ENCODE data around the gene VSIR. TPM values are rescaled to one million over a fixed set of nuclear protein-coding genes. Genes with fewer than 3 reads are reported as not detected.

VSIR gene
- total and polyA plus RNA-seq, 2 donors (not counting 1 experiment from before 2014, with no cell fraction given) = 40.5 to 61.2 TPM

GRCh38 chr10:71715026-71715425 is 58.3 kb downstream of the VSIR start:
- Histone ChIP-seq H3K4me1 (ENCODE audit: control insufficient read depth in 2 of 2, insufficient read depth in 2 of 2, low read length in 2 of 2) (peaks cover 34 to 43% of the 10 kb centered on the region in 2 donors), H3K9me3 (ENCODE audit: control extremely low read depth in 1 of 3, control insufficient read depth in 2 of 3, insufficient read depth in 1 of 3, low read length in 2 of 3) (no peaks in the 10 kb centered on the region), H3K9ac (ENCODE audit: low read length) (no peak overlapping the region), H3K36me3 (replicated peaks in 1 of 2; ENCODE audit: control extremely low read depth in 1 of 2, control insufficient read depth in 1 of 2, extremely low read depth in 1 of 2, insufficient read depth in 2 of 2, low read length in 1 of 2) (no peaks in the 10 kb centered on the region), H3K4me3 (ENCODE audit: control extremely low read depth in 1 of 5, extremely low read depth in 1 of 5, insufficient read depth in 1 of 5, low read depth in 2 of 5, low read length in 4 of 5) (no peak overlapping the region), H3K79me2 (ENCODE audit: control insufficient read depth, insufficient read depth, low read length) (no peaks in the 10 kb centered on the region), H3K27me3 (replicated peaks in 1 of 4; ENCODE audit: control extremely low read depth in 1 of 4, control insufficient read depth in 3 of 4, insufficient read depth in 4 of 4, low read length in 3 of 4) (peaks cover 0 to 3% (median 0%) of the 10 kb centered on the region in 4 experiments), H2AFZ (ENCODE audit: insufficient read depth, low read depth, low read length, poor library complexity, severe bottlenecking) (no peak overlapping the region), H4K20me1 (ENCODE audit: control insufficient read depth, insufficient read depth, low read length, poor library complexity, severe bottlenecking) (no peaks in the 10 kb centered on the region), H3K4me2 (replicated peaks; ENCODE audit: low read depth, low read length, poor library complexity, severe bottlenecking) (peak overlapping the region; percentile 53), H3K27ac (ENCODE audit: low read length in 2 of 2) (no peak overlapping the region)
- no peak overlapping the region for H3K27ac Mint-ChIP-seq
- no peak overlapping the region for H3K4me3 Mint-ChIP-seq
- intact Hi-C loops (cut with micrococcal nuclease) = no loop called here
- TF ChIP-seq CTCF (IDR thresholded peaks at IDR 0.05) = no peak
- TF ChIP-seq EZH2 (IDR thresholded peaks at IDR 0.05; ENCODE audit: borderline replicate concordance, insufficient read depth, low read depth, low read length, poor library complexity, severe bottlenecking) = no peak
- ChIA-PET CTCF (interaction anchor here (1.0 to 14.0 kb wide), 6 partner anchors 9 to 181 kb away, joined by 3 to 199 read pairs (median 4); partner anchors contain the start of gene VSIR), POLR2A (interaction anchor here (0.6 kb wide), 1 partner anchor 92 kb away, joined by 6 read pairs; no protein-coding TSS in a partner anchor)
- H3K9me3 Mint-ChIP-seq (ENCODE audit: insufficient read depth) = no peaks in the 10 kb centered on the region
- H3K27me3 Mint-ChIP-seq = no peaks in the 10 kb centered on the region
- no peak for DNase-seq
- no peak for ATAC-seq (ENCODE audit: low read depth)
- peaks cover 34% of the 10 kb centered on the region for H3K4me1 Mint-ChIP-seq
- WGBS (ENCODE audit: insufficient coverage) = 89% methylated on average over 8 of the region's 8 CpGs

GRCh38 chr10:71714592-71714991 is 58.7 kb downstream of the VSIR start:
- DNase-seq (no peak), ATAC-seq (ENCODE audit: low read depth) (no peak)
- no peaks in the 10 kb centered on the region for H3K27me3 ChIP-seq (replicated peaks in 1 of 4; ENCODE audit: control extremely low read depth in 1 of 4, control insufficient read depth in 3 of 4, insufficient read depth in 4 of 4, low read length in 3 of 4)
- Mint-ChIP-seq H3K4me3 (no peak overlapping the region), H3K27ac (peak overlapping the region; percentile 73), H3K27me3 (no peaks in the 10 kb centered on the region), H3K4me1 (peaks cover 38% of the 10 kb centered on the region), H3K9me3 (ENCODE audit: insufficient read depth) (no peaks in the 10 kb centered on the region)
- no peak overlapping the region for H3K4me3 ChIP-seq (ENCODE audit: control extremely low read depth in 1 of 5, extremely low read depth in 1 of 5, insufficient read depth in 1 of 5, low read depth in 2 of 5, low read length in 4 of 5)
- H3K36me3 ChIP-seq (replicated peaks in 1 of 2; ENCODE audit: control extremely low read depth in 1 of 2, control insufficient read depth in 1 of 2, extremely low read depth in 1 of 2, insufficient read depth in 2 of 2, low read length in 1 of 2) = no peaks in the 10 kb centered on the region
- WGBS (ENCODE audit: insufficient coverage) = 68% methylated on average over 2 of the region's 5 CpGs
- no peaks in the 10 kb centered on the region for H3K9me3 ChIP-seq (ENCODE audit: control extremely low read depth in 1 of 3, control insufficient read depth in 2 of 3, insufficient read depth in 1 of 3, low read length in 2 of 3)
- no peaks in the 10 kb centered on the region for H4K20me1 ChIP-seq (ENCODE audit: control insufficient read depth, insufficient read depth, low read length, poor library complexity, severe bottlenecking)
- H3K4me1 ChIP-seq (ENCODE audit: control insufficient read depth in 2 of 2, insufficient read depth in 2 of 2, low read length in 2 of 2) = peaks cover 34 to 43% of the 10 kb centered on the region in 2 donors
- CTCF ChIA-PET = interaction anchor here (0.7 to 14.0 kb wide), 8 partner anchors 9 to 319 kb away, joined by 3 to 199 read pairs (median 4); partner anchors contain the start of gene VSIR
- peak overlapping the region; percentile 53 for H3K4me2 ChIP-seq (replicated peaks; ENCODE audit: low read depth, low read length, poor library complexity, severe bottlenecking)
- no peak overlapping the region for H3K27ac ChIP-seq (ENCODE audit: low read length in 2 of 2)
- no peak overlapping the region for H2AFZ ChIP-seq (ENCODE audit: insufficient read depth, low read depth, low read length, poor library complexity, severe bottlenecking)
- no peak overlapping the region for H3K9ac ChIP-seq (ENCODE audit: low read length)
- TF ChIP-seq EZH2 (IDR thresholded peaks at IDR 0.05; ENCODE audit: borderline replicate concordance, insufficient read depth, low read depth, low read length, poor library complexity, severe bottlenecking) (no peak), CTCF (IDR thresholded peaks at IDR 0.05) (no peak)
- intact Hi-C loops (cut with micrococcal nuclease) = no loop called here
- H3K79me2 ChIP-seq (ENCODE audit: control insufficient read depth, insufficient read depth, low read length) = no peaks in the 10 kb centered on the region
- POLR2A ChIA-PET = interaction anchor here (0.6 kb wide), 1 partner anchor 92 kb away, joined by 6 read pairs; no protein-coding TSS in a partner anchor
